ENCODE data around the gene NYAP1.
A peak's percentile ranks its signal among the peaks of the same experiment; 100 is the strongest.

NYAP1 gene

GRCh38 chr7:100464210-100464660 lies 19.5 kb upstream of the NYAP1 start, which contains the start of gene SPACDR:
TSS of gene SPACDR (minus strand) at chr7:100464260. CDS start at chr7:100464025, 235 bp downstream.
- no peak for DNase-seq

DNA sequence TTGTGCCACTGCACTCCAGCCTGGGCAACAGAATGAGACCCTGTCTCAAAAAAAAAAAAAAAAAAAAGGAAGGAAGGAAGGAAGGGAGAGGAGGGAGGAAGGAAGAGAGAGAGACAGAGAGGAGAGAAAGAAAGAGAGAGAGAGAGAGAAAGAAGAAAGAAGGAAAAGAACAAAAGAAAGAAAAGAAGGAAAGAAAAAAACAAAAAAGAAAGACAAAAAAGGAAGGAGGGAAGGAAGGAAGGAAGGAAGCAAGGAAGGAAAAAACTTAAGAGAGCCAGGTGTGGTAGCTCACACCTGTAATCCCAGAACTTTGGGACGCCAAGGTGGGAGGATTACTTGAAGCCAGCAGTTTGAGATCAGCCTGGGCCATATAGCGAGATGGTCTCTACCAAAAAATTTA lies 18.9 kb upstream of the NYAP1 start:
- DNase-seq = no peak

- no peak for DNase-seq
Observed at GRCh38 chr7:100465299-100465698, 18.4 kb upstream of the NYAP1 start.

DNA sequence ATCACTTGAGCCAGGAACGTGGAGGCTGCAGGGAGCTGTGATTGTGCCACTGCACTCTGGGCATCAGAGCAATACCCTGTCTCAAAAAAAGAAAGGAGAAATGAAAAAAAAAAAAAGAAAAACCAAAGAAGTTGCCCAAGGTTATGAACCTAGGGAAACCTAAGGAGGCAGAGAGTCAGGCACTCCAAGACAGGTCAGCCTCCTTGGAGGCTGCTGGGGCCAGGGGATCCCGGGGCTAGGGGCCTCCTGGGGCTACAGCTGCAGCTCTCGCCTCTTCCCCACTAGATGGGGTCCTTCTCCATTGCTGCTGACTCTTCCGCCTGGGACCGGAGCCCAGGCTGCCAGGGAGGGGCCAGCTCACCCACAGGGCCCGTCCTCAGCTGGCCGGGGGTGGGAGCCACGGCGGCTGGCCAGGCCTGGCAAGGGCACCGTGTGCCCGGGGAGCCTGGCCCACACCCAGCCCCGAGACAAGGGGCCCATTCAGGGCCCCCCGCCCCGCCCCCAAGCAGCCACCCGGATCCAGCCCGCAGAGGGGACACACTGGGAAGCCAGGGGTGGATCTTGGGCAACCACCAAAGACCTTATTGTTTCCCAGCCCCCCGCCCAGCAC lies 17.9 kb upstream of the NYAP1 start:
- peak; percentile 63 for DNase-seq

GRCh38 chr7:100466653-100467605 lies 16.8 kb upstream of the NYAP1 start:
- no peak for DNase-seq

DNA sequence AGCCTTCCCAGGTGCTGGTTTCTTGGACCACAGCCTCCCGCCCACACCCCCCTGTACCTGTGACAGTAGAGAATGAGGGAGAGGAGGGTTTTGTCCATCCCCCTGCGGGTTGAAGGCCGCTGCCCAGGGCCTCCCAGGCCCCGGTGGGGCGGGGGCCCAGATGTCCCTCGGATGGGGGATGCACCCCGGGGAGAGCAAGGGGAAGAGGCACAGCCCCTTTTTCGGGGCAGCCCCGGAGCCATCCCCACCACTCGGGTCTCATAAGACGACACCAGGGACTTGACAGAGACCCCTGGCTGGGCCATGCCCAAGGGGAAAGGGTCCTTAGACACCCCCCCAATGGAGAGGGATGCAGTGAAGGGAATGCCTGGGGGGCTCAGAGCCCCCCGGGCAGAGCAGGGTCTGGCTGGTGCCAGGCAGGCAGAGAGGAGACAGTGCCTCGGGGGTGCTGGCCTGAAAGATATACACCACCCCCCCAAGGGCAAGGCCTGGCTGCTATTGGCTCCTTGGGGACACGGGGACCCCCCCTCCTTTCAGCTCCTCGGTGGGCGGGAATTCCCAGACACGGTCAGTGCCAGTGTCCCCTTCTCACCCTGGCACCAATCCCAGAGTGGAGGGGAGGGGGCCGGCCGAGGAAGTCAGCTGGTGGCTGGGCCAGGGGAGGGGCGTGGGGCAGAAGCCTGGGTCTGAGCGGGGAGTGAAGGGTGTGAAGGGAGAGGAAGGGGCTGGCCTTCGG lies 15.9 kb upstream of the NYAP1 start:
- DNase-seq = no peak

- peak; percentile 59 for DNase-seq
Observed at GRCh38 chr7:100469227-100470044, 14.3 kb upstream of the NYAP1 start.

GRCh38 chr7:100471021-100471420 lies 12.7 kb upstream of the NYAP1 start:
- no peak for DNase-seq

- no peak for DNase-seq
Observed at GRCh38 chr7:100472121-100472851, 11.4 kb upstream of the NYAP1 start.

DNA sequence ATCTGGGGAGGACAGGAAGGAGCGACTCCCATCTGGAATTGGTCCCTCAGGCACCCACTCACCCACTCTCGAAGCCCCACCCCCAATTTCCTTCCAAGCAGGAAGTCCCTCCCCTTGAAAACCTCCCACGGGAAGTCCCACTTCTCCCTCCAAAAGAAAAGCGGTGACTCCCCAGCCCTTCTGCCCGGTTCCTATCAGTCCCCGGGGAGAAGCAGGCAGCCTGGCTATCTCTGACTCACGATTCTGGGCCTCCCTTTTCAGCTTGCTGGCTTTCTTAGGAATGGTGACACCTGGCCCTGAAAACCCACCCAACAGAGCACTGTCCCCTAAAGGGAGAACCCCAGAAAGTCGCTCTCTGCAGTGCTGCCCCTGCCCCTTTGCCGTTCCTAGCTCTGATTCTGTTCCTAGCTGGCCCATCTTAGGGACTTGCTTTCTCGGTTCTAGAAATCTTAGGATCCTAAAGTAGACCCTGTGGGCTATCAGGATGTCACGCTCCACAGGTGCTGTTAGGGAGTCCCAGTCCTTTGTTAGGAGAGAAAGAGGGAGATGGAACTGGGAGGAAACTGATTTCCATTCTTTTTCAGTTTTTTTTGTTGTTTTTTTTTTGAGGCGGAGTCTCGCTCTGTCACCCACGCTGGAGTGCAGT lies 10.8 kb upstream of the NYAP1 start:
- no peak for DNase-seq

DNA sequence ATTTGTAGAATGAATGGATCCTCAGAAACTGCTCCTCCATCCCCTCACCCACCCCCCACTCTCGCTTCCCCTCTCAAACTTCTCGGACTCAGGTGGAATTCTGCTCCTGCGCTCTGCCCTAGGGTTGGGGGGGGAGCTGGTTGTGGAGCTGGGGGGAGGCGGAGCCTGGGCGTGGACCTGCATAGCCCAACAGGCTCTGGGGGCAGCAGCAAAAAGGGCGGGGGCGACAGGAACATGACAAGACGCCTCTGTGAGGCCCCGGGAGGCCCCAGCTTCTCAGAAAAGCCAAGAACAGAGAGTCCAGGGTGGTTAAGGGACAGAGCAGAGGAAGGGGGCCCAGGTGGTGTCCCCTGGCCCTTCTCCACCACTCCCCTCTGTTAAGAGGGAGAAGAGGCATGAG lies 8.2 kb upstream of the NYAP1 start:
- DNase-seq = no peak

GRCh38 chr7:100476101-100476780 lies 7.5 kb upstream of the NYAP1 start:
- no peak for DNase-seq

- no peak for DNase-seq
Observed at GRCh38 chr7:100476903-100477870, 6.5 kb upstream of the NYAP1 start.

- no peak for DNase-seq
Observed at GRCh38 chr7:100477871-100478267, 5.9 kb upstream of the NYAP1 start.

GRCh38 chr7:100478958-100479660 lies 4.6 kb upstream of the NYAP1 start, which contains the start of gene TSC22D4:
TSS of gene TSC22D4 (minus strand) at chr7:100479214. CDS start at chr7:100478038, 1,176 bp downstream.
- peak; percentile 88 for DNase-seq

GRCh38 chr7:100481466-100481865 lies 2.3 kb upstream of the NYAP1 start:
- no peak for DNase-seq

GRCh38 chr7:100482728-100483089 lies 1.0 kb upstream of the NYAP1 start:
- no peak for DNase-seq

DNA sequence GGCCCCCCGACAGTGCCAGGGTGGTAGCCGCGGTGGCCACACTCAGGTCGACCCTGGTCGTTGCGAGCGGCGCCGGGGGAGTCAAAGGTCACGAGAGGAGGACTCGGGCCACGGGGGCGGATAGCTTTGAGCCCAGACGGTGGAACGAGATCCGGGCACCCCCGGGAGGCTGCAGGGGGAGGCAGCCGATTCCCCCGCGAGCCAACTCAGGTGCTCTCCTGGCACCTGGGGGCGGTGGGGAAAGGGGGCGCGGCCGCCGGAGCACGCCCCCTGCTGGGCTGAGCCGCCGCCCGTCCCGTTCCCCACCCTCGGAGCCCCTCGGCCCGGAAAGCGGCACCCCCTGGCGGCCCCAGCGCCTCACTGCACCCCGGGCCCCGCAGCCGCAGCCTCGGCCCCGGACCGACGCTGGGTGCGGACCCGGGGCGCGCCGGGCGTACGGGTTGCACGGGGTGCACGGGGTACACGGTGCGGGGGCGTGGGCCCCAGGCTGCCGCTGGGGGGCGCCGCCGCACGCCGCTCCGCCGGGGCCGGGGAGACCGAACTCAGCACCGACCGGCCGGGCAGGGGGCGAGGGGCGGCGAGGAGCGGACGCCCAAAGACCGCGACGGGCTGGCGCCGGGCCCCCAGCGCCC lies 521 bp upstream of the NYAP1 start:
- peak; percentile 40 for DNase-seq

Data from NCI-H1105 treated with DMSO at 0.1 percent for 48 hours (cell line).